GM12892 (cell line): ENCODE data around the gene COLEC12.

Experiments
- POLR2A ChIP-seq: IDR thresholded peaks from 2 replicates; pipeline ENCODE4 v1.6.1; 2011; ENCODE audit warnings: low read depth, low read length, control low read depth
- POLR2AphosphoS5 ChIP-seq: IDR thresholded peaks from 2 replicates; pipeline ENCODE4 v1.6.1; 2011; ENCODE audit warnings: low read depth, low read length, control low read depth

DNA sequence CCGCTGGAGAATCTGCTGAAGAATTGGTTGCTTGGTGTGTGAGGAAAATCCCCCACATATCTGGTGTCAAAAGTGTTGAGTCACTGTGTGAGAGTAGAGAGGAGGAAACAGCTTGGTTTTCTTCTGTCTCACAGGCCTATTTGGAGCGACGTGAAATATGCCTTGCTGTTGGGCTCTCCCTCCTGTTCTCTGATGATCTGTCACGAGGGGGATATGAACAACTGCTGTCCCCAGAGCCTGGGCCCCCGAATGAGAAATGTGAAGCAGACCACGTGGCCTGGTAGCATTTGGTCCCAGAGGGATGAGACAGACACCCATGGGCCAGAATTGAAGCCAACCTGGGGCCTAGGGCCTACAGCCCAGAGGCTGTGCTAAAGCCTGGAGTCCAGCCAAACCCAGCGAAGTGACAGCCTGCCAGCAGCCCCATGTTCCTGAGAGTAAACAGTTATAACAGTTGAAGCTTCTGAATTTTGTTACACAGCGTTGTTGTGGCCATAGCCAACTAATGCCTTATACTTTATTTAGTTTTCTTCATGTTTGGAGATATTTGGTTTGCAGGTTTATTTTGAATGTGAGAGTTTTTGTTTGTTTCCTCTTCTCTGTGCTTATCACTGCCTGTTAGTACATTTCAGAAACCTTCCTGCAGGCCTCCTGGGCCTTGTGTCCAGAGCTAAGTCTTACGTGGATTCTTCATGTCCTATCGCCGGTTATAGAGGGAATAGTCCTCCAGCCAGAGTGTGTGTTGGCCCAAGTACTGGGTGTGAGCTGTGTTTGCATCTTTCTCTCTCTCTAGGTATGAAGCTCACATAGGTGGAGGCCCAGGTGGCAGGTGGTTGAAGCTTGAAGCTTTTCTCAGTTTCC lies 18.7 kb upstream of the COLEC12 start:
- no peak for TF ChIP-seq POLR2A
- TF ChIP-seq POLR2AphosphoS5: no peak
